Astrocyte (in vitro differentiated cells and primary cell): Measurements from ENCODE around the gene IMPDH1.

Experiments used
- CTCF ChIP-seq: IDR thresholded peaks from 2 replicates; pipeline ENCODE4 v1.5.1; 2011; ENCODE audit warnings: low read depth, mild to moderate bottlenecking, inconsistent platforms, low read length, moderate library complexity; ENCODE audit not compliant: insufficient read depth
- EZH2 ChIP-seq: IDR thresholded peaks from 2 replicates; pipeline ENCODE4 v1.6.1; 2012; ENCODE audit warnings: mild to moderate bottlenecking, low read length, inconsistent platforms; ENCODE audit not compliant: insufficient read depth

DNA sequence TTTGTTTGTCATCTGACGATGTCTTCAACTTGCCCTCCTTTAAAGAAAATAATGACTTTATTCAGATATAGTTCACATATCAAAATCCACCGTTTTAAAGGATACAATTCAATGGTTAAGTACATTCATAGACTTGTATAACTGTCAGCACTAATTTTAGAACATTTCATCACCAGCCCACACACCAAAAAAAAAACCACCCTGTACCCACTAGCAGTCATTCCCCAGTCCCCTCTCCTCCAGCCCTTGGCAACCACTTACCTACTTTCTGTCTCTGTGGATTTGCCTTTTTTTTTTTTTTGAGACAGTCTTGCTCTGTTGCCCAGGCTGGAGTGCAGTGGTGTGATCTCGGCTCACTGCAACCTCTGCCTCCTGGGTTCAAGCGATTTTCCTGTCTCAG, 40.6 kb upstream of the IMPDH1 start:
- TF ChIP-seq CTCF = no peak
- no peak for TF ChIP-seq EZH2
